GM18526 (cell line): Measurements from ENCODE around the gene TSPAN15.

Experiments
- POLR2A ChIP-seq: IDR thresholded peaks from 3 replicates; pipeline ENCODE4 v1.6.1; 2011; ENCODE audit not compliant: insufficient read length; ENCODE audit errors: extremely low read depth

The TSPAN15 gene

GRCh38 chr10:69413221-69413865, 37.9 kb upstream of the TSPAN15 start:
- TF ChIP-seq POLR2A, result no peak

GRCh38 chr10:69414036-69415018, 36.9 kb upstream of the TSPAN15 start:
- no peak for TF ChIP-seq POLR2A

DNA sequence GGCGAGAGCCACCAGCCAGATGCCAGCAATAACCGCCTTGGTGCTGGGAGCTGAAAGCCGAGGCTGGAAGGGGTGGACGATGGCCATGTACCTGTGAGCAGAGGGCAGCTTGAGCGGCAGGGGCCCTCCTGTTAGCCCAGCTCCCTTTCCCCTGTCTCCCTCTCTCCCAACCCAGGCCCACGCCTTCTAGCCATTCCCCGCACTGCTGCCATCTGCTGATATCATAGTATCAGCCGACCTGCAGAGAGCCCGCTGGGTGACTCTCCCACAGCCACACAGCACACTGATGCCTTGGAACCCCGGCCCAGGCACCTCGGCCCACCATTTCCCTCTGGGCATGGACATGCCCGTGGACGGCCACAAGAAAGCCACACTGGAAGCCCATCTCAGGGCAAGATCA, 36.2 kb upstream of the TSPAN15 start:
- TF ChIP-seq POLR2A, result no peak

GRCh38 chr10:69415951-69416350, 35.3 kb upstream of the TSPAN15 start:
- TF ChIP-seq POLR2A, result no peak

DNA sequence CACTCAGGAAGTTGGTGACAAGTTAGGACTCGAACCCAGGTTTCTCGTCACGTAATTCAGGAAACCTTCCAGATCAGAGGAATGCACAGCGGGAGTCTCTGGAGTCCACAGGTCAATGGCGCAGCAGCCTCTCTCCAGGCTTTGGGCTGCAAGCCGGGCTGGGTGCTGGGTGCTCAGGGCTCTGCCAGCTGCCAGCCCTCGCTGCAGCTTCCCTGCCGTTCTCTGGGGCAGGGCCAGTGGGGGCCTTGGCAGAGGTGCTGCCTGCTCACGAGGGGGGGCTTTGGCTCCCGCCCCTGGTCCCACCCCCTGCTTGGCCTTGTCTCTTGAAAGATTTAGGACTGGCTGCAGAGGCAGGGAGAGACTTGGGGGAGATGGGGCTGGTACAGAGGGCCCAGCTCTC, 34.6 kb upstream of the TSPAN15 start, which contains the start of gene TACR2:
Gene TACR2 (minus strand): TSS at position 224 of the 400 bp plus-strand sequence. CDS start 595 bp downstream, outside the sequence.
- no peak for TF ChIP-seq POLR2A

- no peak for TF ChIP-seq POLR2A
Observed at GRCh38 chr10:69417542-69417941, 33.7 kb upstream of the TSPAN15 start.

GRCh38 chr10:69418052-69418752, 33.1 kb upstream of the TSPAN15 start:
- TF ChIP-seq POLR2A, result no peak

- no peak for TF ChIP-seq POLR2A
Observed at GRCh38 chr10:69419096-69419743, 32.0 kb upstream of the TSPAN15 start.

GRCh38 chr10:69419744-69420126, 31.5 kb upstream of the TSPAN15 start:
- no peak for TF ChIP-seq POLR2A

DNA sequence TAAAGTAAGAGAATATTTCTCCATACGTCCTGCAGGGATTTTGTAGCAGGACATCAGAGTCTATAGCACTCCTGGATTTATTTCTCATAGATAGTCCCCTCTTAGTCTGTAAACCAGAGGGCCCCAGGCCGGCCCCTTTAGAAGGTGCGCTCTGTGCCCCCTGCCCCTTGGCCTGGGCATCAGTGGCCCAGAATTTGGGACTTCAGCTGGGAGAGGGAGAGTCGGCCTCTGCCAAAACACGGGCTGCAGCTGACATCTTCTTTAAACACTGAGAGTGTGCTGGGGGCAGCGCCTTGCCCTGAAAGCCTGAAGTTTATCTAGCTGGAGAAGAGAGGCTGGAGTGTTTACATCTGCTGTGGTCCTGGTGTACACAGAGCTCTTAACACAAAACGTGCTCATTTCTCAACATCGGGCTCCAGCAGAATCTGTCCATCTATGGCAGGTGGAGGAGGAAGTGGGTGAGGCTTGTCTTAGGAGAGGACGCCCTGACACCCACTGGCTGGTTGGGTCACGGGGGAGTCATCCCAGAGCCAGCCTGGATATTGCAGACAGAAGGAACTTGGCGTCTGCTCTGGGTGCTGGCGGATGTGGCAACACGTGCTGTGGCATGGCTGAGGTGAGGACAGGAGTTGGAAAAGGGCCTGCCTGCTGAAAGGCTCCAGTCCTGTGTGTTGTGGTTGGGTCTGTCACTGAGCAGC, 29.5 kb upstream of the TSPAN15 start:
- TF ChIP-seq POLR2A, result no peak

- no peak for TF ChIP-seq POLR2A
Observed at GRCh38 chr10:69422676-69423075, 28.6 kb upstream of the TSPAN15 start.

GRCh38 chr10:69425041-69425440, 26.2 kb upstream of the TSPAN15 start:
- TF ChIP-seq POLR2A, result no peak

GRCh38 chr10:69425511-69426298, 25.6 kb upstream of the TSPAN15 start:
- TF ChIP-seq POLR2A, result no peak

DNA sequence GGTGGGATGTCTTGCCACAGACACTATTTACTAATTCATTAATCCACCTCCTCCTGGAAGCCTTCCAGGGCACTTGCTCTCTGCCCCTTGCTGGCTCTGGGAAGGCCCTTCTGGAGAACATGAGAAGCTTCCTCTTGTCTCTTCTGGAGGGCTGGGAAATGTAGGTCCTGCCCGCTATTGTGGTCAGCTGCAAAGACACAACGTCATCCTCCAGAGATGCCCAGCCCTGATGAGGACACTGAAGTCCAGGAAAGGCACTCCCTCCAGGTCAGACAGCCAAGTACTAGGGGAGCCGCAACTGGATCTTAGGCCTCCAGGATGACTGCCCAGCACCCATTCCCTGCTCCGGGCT, 24.9 kb upstream of the TSPAN15 start:
- TF ChIP-seq POLR2A, result no peak
